LNCAP (cell line): ENCODE results near the gene UBE2F.

Experiments
- TF ChIP-seq, protein P1 (sequence below): fragments of 450-650 bp; IDR thresholded peaks from 2 replicates; pipeline ENCODE4 v1.5.1; 2017; ENCODE audit warnings: mild to moderate bottlenecking

Gene UBE2F

DNA sequence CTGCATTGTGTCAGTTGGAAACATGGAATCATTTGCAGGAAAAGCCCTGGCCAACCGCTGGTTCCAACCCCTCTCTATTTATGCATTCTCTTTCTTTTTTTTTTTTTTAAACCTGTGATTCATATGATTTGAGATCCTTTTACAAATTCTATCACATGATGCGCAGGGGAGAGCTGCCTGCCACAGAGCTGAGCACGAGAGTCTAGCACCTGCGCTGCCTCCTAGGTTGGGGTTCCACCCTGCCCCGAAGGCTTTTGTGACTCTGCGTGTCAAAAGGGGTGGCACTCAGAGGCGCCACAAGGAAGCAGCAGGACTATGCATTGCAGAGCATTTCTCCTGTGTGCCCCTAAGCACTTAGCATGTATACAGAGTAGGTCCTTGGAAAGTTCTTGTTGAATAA, 116.0 kb downstream of the UBE2F start:
- TF ChIP-seq, protein P1, sequence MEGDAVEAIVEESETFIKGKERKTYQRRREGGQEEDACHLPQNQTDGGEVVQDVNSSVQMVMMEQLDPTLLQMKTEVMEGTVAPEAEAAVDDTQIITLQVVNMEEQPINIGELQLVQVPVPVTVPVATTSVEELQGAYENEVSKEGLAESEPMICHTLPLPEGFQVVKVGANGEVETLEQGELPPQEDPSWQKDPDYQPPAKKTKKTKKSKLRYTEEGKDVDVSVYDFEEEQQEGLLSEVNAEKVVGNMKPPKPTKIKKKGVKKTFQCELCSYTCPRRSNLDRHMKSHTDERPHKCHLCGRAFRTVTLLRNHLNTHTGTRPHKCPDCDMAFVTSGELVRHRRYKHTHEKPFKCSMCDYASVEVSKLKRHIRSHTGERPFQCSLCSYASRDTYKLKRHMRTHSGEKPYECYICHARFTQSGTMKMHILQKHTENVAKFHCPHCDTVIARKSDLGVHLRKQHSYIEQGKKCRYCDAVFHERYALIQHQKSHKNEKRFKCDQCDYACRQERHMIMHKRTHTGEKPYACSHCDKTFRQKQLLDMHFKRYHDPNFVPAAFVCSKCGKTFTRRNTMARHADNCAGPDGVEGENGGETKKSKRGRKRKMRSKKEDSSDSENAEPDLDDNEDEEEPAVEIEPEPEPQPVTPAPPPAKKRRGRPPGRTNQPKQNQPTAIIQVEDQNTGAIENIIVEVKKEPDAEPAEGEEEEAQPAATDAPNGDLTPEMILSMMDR = no peak

DNA sequence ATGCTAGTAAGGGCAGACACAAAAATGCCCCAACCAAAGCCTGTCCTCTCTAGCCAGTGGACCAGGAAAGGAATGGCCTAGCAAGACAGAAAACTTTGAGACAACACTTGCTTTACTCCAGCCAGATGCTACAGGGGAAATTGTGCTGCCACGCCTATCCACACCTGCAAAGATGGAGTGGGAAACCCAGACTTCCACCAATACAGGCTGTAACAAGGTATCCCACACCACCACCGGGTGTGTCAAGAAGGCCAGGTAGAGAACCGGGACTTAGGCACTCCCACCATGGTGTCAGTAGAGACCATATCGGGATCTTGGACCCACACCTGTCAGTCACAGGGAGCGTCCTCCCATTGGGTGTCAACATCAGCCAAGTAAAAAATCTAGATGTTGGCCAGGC, 117.1 kb downstream of the UBE2F start:
- TF ChIP-seq, protein P1 = no peak

DNA sequence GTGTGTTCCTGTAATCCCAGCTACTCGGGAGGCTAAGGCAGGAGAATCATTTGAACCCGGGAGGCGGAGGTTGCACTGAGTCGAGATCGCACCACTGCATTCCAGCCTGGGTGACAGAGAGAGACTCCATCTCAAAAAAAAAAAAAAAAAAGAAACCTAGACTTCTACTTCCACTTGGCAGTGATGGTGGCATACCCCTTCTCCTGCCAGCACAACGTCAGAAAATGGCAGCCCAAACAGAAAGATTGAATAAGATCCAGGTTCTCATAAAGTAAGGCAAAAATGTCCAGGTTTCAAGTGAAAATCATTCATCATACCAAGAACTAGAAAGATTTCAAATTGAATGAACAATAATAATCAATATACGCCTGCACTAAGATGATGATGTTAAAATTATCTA, 117.9 kb downstream of the UBE2F start:
- TF ChIP-seq, protein P1 = no peak

DNA sequence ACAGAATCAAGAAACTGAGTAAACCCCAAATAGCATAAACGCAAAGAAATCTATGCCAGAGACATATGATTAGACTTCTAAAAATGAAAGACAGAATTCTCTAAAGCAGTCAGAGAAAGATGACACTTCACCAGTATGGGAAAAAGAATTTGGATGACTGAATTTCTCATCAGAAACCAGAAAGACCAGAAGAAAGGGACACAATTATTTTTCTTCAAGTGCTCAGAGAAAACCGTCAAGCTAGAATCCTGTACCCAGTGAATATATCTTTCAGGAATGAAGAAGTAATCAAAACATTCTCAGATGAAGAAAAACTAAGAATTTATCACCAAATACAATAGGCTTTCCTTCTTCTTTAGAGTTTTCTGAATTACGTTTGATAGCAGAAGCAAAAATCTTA, 119.1 kb downstream of the UBE2F start:
- TF ChIP-seq, protein P1 = no peak

DNA sequence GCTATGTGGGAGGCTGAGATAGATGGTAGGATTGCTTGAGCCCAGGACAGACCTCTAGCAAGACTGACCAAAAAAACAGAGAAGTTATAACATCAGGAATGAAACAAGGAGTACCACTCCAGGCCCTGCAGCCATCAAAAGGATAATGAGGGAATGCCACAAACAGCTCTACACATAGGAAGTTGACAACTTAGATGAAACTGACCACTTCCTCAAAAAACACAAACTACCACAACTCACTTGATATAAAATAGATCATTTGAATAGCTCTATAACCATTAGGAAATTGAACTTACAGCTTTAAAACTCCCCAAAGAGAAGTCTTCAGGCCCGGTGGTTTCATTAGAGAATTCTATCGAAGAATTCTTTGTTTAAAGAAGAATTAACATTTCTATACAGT, 120.4 kb downstream of the UBE2F start:
- TF ChIP-seq, protein P1 = no peak

DNA sequence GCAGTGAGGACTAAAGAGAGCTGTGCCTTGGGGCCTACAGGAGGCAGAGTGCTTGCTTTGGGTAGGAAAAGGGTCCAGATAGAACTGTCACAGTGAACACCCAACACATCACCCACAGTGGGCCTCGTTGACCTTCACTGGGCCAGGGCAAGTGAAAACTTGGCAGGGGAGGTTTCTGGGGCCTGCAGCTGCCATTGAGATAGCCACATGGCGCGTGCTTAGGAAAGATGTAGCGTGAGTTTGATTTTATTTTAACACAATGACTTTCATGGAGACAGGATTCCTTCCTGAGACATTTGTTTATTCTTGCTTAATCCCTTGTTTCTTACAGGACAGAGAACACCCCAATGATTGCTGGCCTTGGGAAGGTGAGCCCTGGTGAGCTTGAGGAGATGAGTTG, 124.1 kb downstream of the UBE2F start:
- TF ChIP-seq, protein P1 = no peak

DNA sequence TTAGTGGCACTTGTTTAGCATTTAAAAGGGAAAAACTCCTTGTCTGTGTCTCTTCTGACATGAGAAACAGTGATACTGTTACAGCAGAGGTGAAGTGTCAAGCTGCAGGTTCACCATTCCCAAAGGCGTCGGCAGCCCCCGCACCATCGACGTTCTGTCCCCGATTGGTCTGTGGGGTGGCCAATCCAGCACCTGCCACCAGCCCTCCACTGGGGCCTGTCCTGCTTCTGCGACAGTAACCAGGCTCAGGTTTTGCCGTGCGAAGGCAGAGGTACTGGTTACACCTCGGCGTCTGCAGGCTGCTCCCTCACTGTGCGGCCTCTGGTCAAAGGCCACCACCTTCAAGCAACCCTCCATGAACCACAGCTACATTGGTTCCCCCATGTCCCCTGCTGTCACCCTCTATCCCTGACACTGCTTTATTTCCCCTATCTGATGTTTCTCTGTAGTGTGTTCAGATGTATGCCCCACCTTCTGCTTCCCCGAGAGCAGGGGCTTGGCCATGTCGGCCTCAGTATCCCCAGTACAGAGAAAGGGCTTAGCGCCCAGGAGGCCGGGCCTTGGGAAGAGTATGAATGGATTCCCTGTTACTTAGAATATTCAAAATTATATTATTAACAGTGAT, 124.7 kb downstream of the UBE2F start:
- TF ChIP-seq, protein P1 = no peak
